Ishikawa (cell line): ENCODE data around the gene FAM217B.

Source experiments
- CEBPB ChIP-seq: IDR thresholded peaks from 2 replicates; pipeline ENCODE4 v1.6.1; 2012
- CREB1 ChIP-seq: IDR thresholded peaks from 2 replicates; pipeline ENCODE4 v1.6.1; 2012; ENCODE audit warnings: low read depth
- EGR1 ChIP-seq: IDR thresholded peaks from 2 replicates; pipeline ENCODE4 v1.6.1; 2012
- EP300 ChIP-seq: IDR thresholded peaks from 2 replicates; pipeline ENCODE4 v1.6.1; 2012; ENCODE audit warnings: borderline replicate concordance
- FOXM1 ChIP-seq: IDR thresholded peaks from 2 replicates; pipeline ENCODE4 v1.6.1; 2012; ENCODE audit warnings: low read depth, borderline replicate concordance
- MAX ChIP-seq: IDR thresholded peaks from 2 replicates; pipeline ENCODE4 v1.6.1; 2012
- NFIC ChIP-seq: IDR thresholded peaks from 2 replicates; pipeline ENCODE4 v1.6.1; 2012
- RAD21 ChIP-seq: IDR thresholded peaks from 2 replicates; pipeline ENCODE4 v1.6.1; 2012; ENCODE audit warnings: low read depth
- REST ChIP-seq: IDR thresholded peaks from 2 replicates; pipeline ENCODE4 v1.6.1; 2012; ENCODE audit warnings: low read depth, mild to moderate bottlenecking
- TAF1 ChIP-seq: IDR thresholded peaks from 2 replicates; pipeline ENCODE4 v1.6.1; 2012; ENCODE audit warnings: low read depth, mild to moderate bottlenecking
- TCF12 ChIP-seq: IDR thresholded peaks from 2 replicates; pipeline ENCODE4 v1.6.1; 2012; ENCODE audit warnings: low read depth
- TEAD4 ChIP-seq: IDR thresholded peaks from 2 replicates; pipeline ENCODE4 v1.6.1; 2012
- USF1 ChIP-seq: IDR thresholded peaks from 2 replicates; pipeline ENCODE4 v1.6.1; 2012
- YY1 ChIP-seq: IDR thresholded peaks from 2 replicates; pipeline ENCODE4 v1.6.1; 2012; ENCODE audit warnings: low read depth
- ZBTB7A ChIP-seq: IDR thresholded peaks from 2 replicates; pipeline ENCODE4 v1.6.1; 2012; ENCODE audit warnings: low read depth

FAM217B gene

GRCh38 chr20:59940129-59940955 is at the start of gene FAM217B, which contains the start of gene PPP1R3D:
Gene FAM217B (plus strand): TSS chr20:59940389. CDS start chr20:59943944, 3,555 bp downstream.
Gene PPP1R3D (minus strand): TSS chr20:59940305. CDS start chr20:59939931, 374 bp downstream.
- peak; percentile 92 for TF ChIP-seq USF1
- TF ChIP-seq RAD21 = no peak
- peak; percentile 43 for TF ChIP-seq TAF1
- TF ChIP-seq MAX = peak; percentile 78

GRCh38 chr20:59891581-59891980 is 48.6 kb upstream of the FAM217B start:
- TF ChIP-seq NFIC = no peak
- no peak for TF ChIP-seq MAX
- TF ChIP-seq EGR1 = no peak
- no peak for TF ChIP-seq USF1
- no peak for TF ChIP-seq TAF1
- no peak for TF ChIP-seq ZBTB7A
- no peak for TF ChIP-seq CREB1
- TF ChIP-seq TEAD4 = no peak

GRCh38 chr20:59895908-59896307 is 44.3 kb upstream of the FAM217B start:
- TF ChIP-seq MAX = no peak
- no peak for TF ChIP-seq TAF1
- TF ChIP-seq YY1 = no peak
- TF ChIP-seq FOXM1 = no peak
- TF ChIP-seq NFIC = no peak
- no peak for TF ChIP-seq CEBPB
- TF ChIP-seq TEAD4 = no peak
- no peak for TF ChIP-seq USF1
- TF ChIP-seq TCF12 = no peak
- no peak for TF ChIP-seq CREB1
- no peak for TF ChIP-seq EGR1
- TF ChIP-seq EP300 = no peak
- TF ChIP-seq RAD21 = no peak
- no peak for TF ChIP-seq ZBTB7A
- TF ChIP-seq REST = no peak

- TF ChIP-seq MAX = no peak
- TF ChIP-seq TCF12 = no peak
- no peak for TF ChIP-seq EP300
- TF ChIP-seq RAD21 = no peak
- no peak for TF ChIP-seq CREB1
- no peak for TF ChIP-seq CEBPB
- TF ChIP-seq ZBTB7A = no peak
- TF ChIP-seq NFIC = no peak
- no peak for TF ChIP-seq FOXM1
- TF ChIP-seq TAF1 = no peak
- TF ChIP-seq USF1 = no peak
- TF ChIP-seq YY1 = no peak
- no peak for TF ChIP-seq TEAD4
- no peak for TF ChIP-seq REST
- no peak for TF ChIP-seq EGR1
Measured at GRCh38 chr20:59902470-59902869, 37.7 kb upstream of the FAM217B start.
